Stimulated activated naive CD4-positive, alpha-beta T cell treated with Interleukin-2 at 50 U/mL for 16 hours (primary cell): ENCODE data around the gene ACTL10.
"Not testable (repeated sequence)": the region's sequence is repeated elsewhere in the genome, so short reads cannot be mapped to it uniquely, and the experiment has no call there.

Source experiments
- DNase-seq: peaks from one replicate; lab custom pipeline; 2025; lab: John Stamatoyannopoulos, UW

The ACTL10 gene

GRCh38 chr20:33697129-33697528 lies 30.4 kb downstream of the ACTL10 start:
- no peak for DNase-seq

- not testable (repeated sequence) for DNase-seq
Observed at GRCh38 chr20:33698966-33699365, 32.2 kb downstream of the ACTL10 start.

GRCh38 chr20:33700696-33701441 lies 34.1 kb downstream of the ACTL10 start:
- DNase-seq, result not testable (repeated sequence)

- DNase-seq, result no peak
Observed at GRCh38 chr20:33701629-33702450, 35.1 kb downstream of the ACTL10 start.

GRCh38 chr20:33702861-33703260 lies 36.1 kb downstream of the ACTL10 start:
- no peak for DNase-seq

- no peak for DNase-seq
Observed at GRCh38 chr20:33703498-33704137, 36.9 kb downstream of the ACTL10 start.

GRCh38 chr20:33704197-33704924 lies 37.6 kb downstream of the ACTL10 start:
- no peak for DNase-seq

GRCh38 chr20:33707668-33708067 lies 40.9 kb downstream of the ACTL10 start:
- no peak for DNase-seq

- DNase-seq, result no peak
Observed at GRCh38 chr20:33709398-33709797, 42.7 kb downstream of the ACTL10 start.

- DNase-seq, result no peak
Observed at GRCh38 chr20:33709905-33710541, 43.3 kb downstream of the ACTL10 start.

GRCh38 chr20:33710681-33711445 lies 44.1 kb downstream of the ACTL10 start:
- no peak for DNase-seq

- DNase-seq, result no peak
Observed at GRCh38 chr20:33711446-33711738, 44.6 kb downstream of the ACTL10 start.

- no peak for DNase-seq
Observed at GRCh38 chr20:33713865-33714367, 47.2 kb downstream of the ACTL10 start.

GRCh38 chr20:33716498-33716897 lies 49.8 kb downstream of the ACTL10 start:
- no peak for DNase-seq
